Caco-2 (cell line): ENCODE data around the gene NIFK. TPM values are rescaled to one million over a fixed set of nuclear protein-coding genes. Genes with fewer than 3 reads are reported as not detected.
A peak's percentile ranks its signal among the peaks of the same experiment; 100 is the strongest.

Experiments used
- BruUV-seq: library from RNA; stranded (reverse); fragments of 400-500 nt; replicated peaks from 2 replicates; lab custom pipeline; 2021; lab: Mats Ljungman, UMichigan
- CTCF ChIA-PET: fragments of 300-600 bp; sonication (Branson Sonifier 250); formaldehyde crosslinking; loops from one replicate; lab custom pipeline; 2022; ENCODE audit warnings: antibody characterized with exemption; lab: Charles Lee
- POLR2A ChIA-PET: fragments of 300-600 bp; sonication (Branson Sonifier 250); formaldehyde crosslinking; loops from one replicate; lab custom pipeline; 2022; ENCODE audit warnings: antibody characterized with exemption; lab: Charles Lee
- DNase-seq, 2 experiments: peaks; one replicate each; pipeline versions ENCODE4 v3.0.0 to v3.0.0-alpha.2; 2020 to 2022
- H3K27me3 ChIP-seq: replicated peaks from 2 replicates; pipeline ENCODE4 v1.6.0; 2011; ENCODE audit warnings: low read length; ENCODE audit not compliant: control insufficient read depth, insufficient read depth
- H3K36me3 ChIP-seq: 2 replicates; pipeline ENCODE4 v1.5.1; 2011; ENCODE audit warnings: low read length; ENCODE audit not compliant: control insufficient read depth, insufficient read depth
- H3K4me1 ChIP-seq: fragments of 250-450 bp; sonication (Bioruptor Pico); 2 replicates; pipeline ENCODE4 v1.5.1; 2020; ENCODE audit warnings: mild to moderate bottlenecking
- H3K4me3 ChIP-seq: 2 replicates; pipeline ENCODE4 v1.5.1; 2011; ENCODE audit warnings: low read depth, mild to moderate bottlenecking, control low read depth, low read length
- H3K9me3 ChIP-seq: fragments of 250-450 bp; sonication (Bioruptor Pico); 2 replicates; pipeline ENCODE4 v1.5.1; 2020; ENCODE audit warnings: mild to moderate bottlenecking, moderate library complexity
- H3K27ac Mint-ChIP-seq: one replicate; pipeline ENCODE4 v1.8.0; 2022; ENCODE audit warnings: mixed read lengths; ENCODE audit not compliant: unreplicated experiment
- H3K27me3 Mint-ChIP-seq: one replicate; pipeline ENCODE4 v1.8.0; 2022; ENCODE audit warnings: mixed read lengths; ENCODE audit not compliant: insufficient read depth, unreplicated experiment
- H3K36me3 Mint-ChIP-seq: one replicate; pipeline ENCODE4 v1.8.0; 2022; ENCODE audit warnings: mild to moderate bottlenecking, mixed read lengths; ENCODE audit not compliant: insufficient read depth, unreplicated experiment
- H3K4me1 Mint-ChIP-seq: one replicate; pipeline ENCODE4 v1.8.0; 2022; ENCODE audit warnings: low read depth, mixed read lengths; ENCODE audit not compliant: unreplicated experiment
- H3K4me3 Mint-ChIP-seq: one replicate; pipeline ENCODE4 v1.8.0; 2022; ENCODE audit warnings: mild to moderate bottlenecking, moderate library complexity, mixed read lengths; ENCODE audit not compliant: unreplicated experiment
- H3K9me3 Mint-ChIP-seq: one replicate; pipeline ENCODE4 v1.8.0; 2022; ENCODE audit warnings: mixed read lengths; ENCODE audit not compliant: unreplicated experiment
- intact Hi-C: fragments of 100-400 bp; cut with micrococcal nuclease; formaldehyde crosslinking; loops from one replicate; pipeline ENCODE4 v1.10.0; 2022; ENCODE audit not compliant: unreplicated experiment
- total RNA-seq: library from RNA; stranded (reverse); gene quantifications from 2 replicates; pipeline ENCODE4 v1.2.3, GENCODE V29; 2022
- TF ChIP-seq, protein P1 (sequence below), 2 experiments: fragments of 200-600 bp in 1 of 2; IDR thresholded peaks; 1 replicate in 1 of 2; 2 replicates in 1 of 2; pipeline versions ENCODE4 v1.5.1 to v1.8.0; 2011 to 2022; ENCODE audit warnings: antibody characterized with exemption in 1 of 2, control low read depth in 1 of 2, inconsistent platforms in 1 of 2, low read depth in 1 of 2, low read length in 1 of 2, mild to moderate bottlenecking in 1 of 2, moderate library complexity in 1 of 2; ENCODE audit not compliant: insufficient read depth in 1 of 2, severe bottlenecking in 1 of 2, unreplicated experiment in 1 of 2

NIFK gene
- total RNA-seq, 1 experiment from 2014 or later: 84.7 TPM

DNA sequence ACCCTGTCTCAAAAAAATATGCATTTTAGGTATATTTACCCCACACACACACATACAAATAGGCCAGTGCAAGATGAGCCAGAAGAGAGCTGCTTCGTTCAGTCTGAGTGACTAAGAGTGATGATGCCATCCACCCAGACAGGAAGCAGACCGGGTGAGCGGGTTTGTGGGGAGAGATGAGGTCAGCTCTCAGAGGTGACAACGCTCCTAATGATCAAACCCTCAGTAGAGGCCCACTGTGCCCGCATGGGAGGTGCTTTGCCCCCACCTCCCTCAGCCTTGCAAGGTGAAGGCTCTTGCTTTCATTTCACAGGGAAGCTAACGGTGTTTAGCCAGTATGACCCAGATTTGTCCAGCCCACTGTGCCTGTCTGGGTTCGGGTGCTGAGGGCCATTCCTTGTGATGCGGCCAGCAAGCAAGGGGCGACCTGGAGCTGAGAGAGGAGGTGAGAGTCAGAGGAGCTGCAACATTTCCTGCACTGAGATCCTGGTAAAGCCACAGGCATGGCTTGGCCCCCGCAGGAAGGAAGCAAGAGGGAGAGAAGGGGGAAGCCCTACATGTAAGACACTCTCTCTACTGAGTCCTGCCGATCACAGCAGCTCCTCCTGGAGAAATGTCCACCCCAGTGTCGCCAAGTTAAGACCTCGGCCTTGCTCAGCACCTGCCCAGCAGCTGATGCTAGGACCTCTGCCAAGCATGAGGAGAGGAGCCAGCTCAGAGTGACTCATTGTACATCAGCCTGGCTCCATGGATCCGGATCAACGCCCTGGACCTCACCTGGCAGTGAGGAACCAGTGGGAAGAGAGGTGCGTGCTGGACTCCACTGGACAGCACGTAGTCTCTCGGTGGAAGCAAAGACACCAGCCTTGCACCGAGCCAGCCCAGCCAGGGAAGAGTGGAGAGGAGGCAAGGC lies 37.0 kb downstream of the NIFK start:
- intact Hi-C loops: no loop called here
- no peaks in the 10 kb centered on the region for H3K9me3 ChIP-seq
- H3K4me1 ChIP-seq: no peaks in the 10 kb centered on the region
- ChIA-PET POLR2A (no interaction called here), CTCF (no interaction called here)
- Mint-ChIP-seq H3K4me1 (no peaks in the 10 kb centered on the region), H3K36me3 (peaks cover 6% of the 10 kb centered on the region), H3K9me3 (no peaks in the 10 kb centered on the region), H3K27me3 (no peaks in the 10 kb centered on the region), H3K27ac (no peak overlapping the region), H3K4me3 (no peak overlapping the region)
- TF ChIP-seq, protein P1, sequence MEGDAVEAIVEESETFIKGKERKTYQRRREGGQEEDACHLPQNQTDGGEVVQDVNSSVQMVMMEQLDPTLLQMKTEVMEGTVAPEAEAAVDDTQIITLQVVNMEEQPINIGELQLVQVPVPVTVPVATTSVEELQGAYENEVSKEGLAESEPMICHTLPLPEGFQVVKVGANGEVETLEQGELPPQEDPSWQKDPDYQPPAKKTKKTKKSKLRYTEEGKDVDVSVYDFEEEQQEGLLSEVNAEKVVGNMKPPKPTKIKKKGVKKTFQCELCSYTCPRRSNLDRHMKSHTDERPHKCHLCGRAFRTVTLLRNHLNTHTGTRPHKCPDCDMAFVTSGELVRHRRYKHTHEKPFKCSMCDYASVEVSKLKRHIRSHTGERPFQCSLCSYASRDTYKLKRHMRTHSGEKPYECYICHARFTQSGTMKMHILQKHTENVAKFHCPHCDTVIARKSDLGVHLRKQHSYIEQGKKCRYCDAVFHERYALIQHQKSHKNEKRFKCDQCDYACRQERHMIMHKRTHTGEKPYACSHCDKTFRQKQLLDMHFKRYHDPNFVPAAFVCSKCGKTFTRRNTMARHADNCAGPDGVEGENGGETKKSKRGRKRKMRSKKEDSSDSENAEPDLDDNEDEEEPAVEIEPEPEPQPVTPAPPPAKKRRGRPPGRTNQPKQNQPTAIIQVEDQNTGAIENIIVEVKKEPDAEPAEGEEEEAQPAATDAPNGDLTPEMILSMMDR (IDR thresholded peaks at IDR 0.05; ENCODE audit: insufficient read depth in 1 of 2, low read depth in 1 of 2, low read length in 1 of 2, severe bottlenecking in 1 of 2, unreplicated experiment in 1 of 2): no peak
- no peaks in the 10 kb centered on the region for H3K27me3 ChIP-seq
- peak in 1 of 2 experiments; percentile 25 for DNase-seq
- no TSS peak for BruUV-seq
- H3K4me3 ChIP-seq: no peak overlapping the region
- H3K36me3 ChIP-seq: no peaks in the 10 kb centered on the region

DNA sequence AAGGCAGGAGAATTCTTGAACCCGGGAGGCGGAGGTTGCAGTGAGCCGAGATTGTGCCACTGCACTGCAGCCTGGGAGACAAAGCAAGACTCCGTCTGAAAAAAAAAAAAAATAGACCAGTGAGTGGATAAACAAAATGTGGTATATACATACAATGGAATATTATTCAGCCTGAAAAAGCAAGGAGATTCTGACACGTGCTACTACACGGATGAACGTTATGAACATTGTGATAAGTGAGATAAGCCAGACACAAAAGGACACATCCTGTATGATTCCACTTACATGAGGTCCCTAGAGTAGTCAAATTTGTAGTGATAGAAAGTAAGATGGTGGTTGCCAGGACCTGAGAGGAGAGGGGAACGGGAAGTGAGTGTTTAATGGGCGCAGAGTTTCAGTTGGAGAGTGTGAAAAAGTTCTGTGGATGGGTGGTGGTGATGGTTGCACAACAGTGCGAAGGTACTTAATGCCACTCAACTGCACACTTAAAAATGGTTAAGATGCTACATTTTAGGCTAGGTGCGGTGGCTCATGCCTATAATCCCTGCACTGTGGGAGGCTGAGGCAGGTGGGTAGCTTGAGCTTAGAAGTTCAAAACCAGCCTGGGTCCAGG lies 38.3 kb downstream of the NIFK start:
- no peaks in the 10 kb centered on the region for H3K9me3 ChIP-seq
- no peak overlapping the region for H3K27ac Mint-ChIP-seq
- no peaks in the 10 kb centered on the region for H3K9me3 Mint-ChIP-seq
- intact Hi-C loops: no loop called here
- DNase-seq: no peak
- no peaks in the 10 kb centered on the region for H3K27me3 Mint-ChIP-seq
- H3K36me3 Mint-ChIP-seq: no peaks in the 10 kb centered on the region
- TF ChIP-seq, protein P1 (IDR thresholded peaks at IDR 0.05; ENCODE audit: insufficient read depth in 1 of 2, low read depth in 1 of 2, low read length in 1 of 2, severe bottlenecking in 1 of 2, unreplicated experiment in 1 of 2): no peak
- no peak overlapping the region for H3K4me3 ChIP-seq
- no peaks in the 10 kb centered on the region for H3K4me1 Mint-ChIP-seq
- no peak overlapping the region for H3K4me3 Mint-ChIP-seq
- ChIA-PET CTCF (no interaction called here), POLR2A (no interaction called here)
- no peaks in the 10 kb centered on the region for H3K36me3 ChIP-seq
- no peaks in the 10 kb centered on the region for H3K4me1 ChIP-seq
- no peaks in the 10 kb centered on the region for H3K27me3 ChIP-seq
- BruUV-seq: no TSS peak

DNA sequence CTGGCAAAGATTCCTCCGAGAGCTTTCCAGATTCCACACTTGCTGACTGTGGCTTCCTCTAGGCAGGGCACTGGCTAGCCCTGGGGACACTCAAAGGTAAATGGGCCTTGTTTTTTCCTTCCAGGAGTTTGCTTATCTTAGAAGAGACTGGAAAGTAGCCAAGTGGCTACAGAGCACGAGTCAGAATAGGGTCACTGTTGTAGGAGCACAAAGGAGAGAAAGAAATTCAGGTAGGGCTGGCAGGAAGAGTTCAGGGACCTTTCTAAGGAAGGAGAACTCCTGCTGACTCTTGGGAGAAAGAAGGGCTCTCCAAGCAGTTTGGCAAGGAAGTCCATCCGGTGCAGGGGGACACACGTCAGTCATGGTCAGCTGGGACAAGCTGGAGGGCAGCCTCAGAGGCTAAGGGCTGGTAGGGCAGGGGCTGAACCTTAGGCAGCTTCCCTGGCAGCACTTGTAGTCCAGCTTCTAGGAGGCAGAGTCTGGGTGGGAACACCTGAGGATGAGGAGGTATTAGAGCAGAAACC lies 39.5 kb downstream of the NIFK start:
- Mint-ChIP-seq H3K27me3 (no peaks in the 10 kb centered on the region), H3K4me3 (no peak overlapping the region), H3K9me3 (no peaks in the 10 kb centered on the region), H3K27ac (peak overlapping the region; percentile 17), H3K36me3 (no peaks in the 10 kb centered on the region), H3K4me1 (no peaks in the 10 kb centered on the region)
- intact Hi-C loops: no loop called here
- H3K4me3 ChIP-seq: no peak overlapping the region
- H3K27me3 ChIP-seq: no peaks in the 10 kb centered on the region
- CTCF ChIA-PET: no interaction called here
- DNase-seq: no peak
- no peaks in the 10 kb centered on the region for H3K4me1 ChIP-seq
- BruUV-seq: no TSS peak
- TF ChIP-seq, protein P1 (IDR thresholded peaks at IDR 0.05; ENCODE audit: insufficient read depth in 1 of 2, low read depth in 1 of 2, low read length in 1 of 2, severe bottlenecking in 1 of 2, unreplicated experiment in 1 of 2): no peak
- POLR2A ChIA-PET: no interaction called here
- H3K36me3 ChIP-seq: no peaks in the 10 kb centered on the region
- no peaks in the 10 kb centered on the region for H3K9me3 ChIP-seq
